T-helper 1 cell treated with Interleukin-12 subunit alpha and Interleukin-12 subunit beta and Interleukin-4 antibody, amounts not matched to agents 30 μg/mL and 1 μg/mL, for 36 hours (primary cell): ENCODE results near the gene TPD52L1.
A peak's percentile ranks its signal among the peaks of the same experiment; 100 is the strongest.

Source experiments
- H3K27ac Mint-ChIP-seq: one replicate; pipeline ENCODE4 v1.8.0; 2021; ENCODE audit warnings: mild to moderate bottlenecking, mixed read lengths
- H3K27me3 Mint-ChIP-seq: one replicate; pipeline ENCODE4 v1.8.0; 2021; ENCODE audit warnings: low read depth, mixed read lengths
- H3K36me3 Mint-ChIP-seq: one replicate; pipeline ENCODE4 v1.8.0; 2021; ENCODE audit warnings: low read depth, mixed read lengths
- H3K4me1 Mint-ChIP-seq: one replicate; pipeline ENCODE4 v1.8.0; 2021; ENCODE audit warnings: low read depth, mixed read lengths
- H3K4me3 Mint-ChIP-seq: one replicate; pipeline ENCODE4 v1.8.0; 2021; ENCODE audit warnings: mild to moderate bottlenecking, moderate library complexity, mixed read lengths
- H3K9me3 Mint-ChIP-seq: one replicate; pipeline ENCODE4 v1.8.0; 2021; ENCODE audit warnings: mixed read lengths

The TPD52L1 gene

GRCh38 chr6:125237764-125238163, 84.2 kb downstream of the TPD52L1 start:
- no peaks in the 10 kb centered on the region for H3K36me3 Mint-ChIP-seq
- H3K27ac Mint-ChIP-seq, result no peak overlapping the region
- H3K27me3 Mint-ChIP-seq, result peaks cover 3% of the 10 kb centered on the region
- no peak overlapping the region for H3K4me3 Mint-ChIP-seq
- H3K4me1 Mint-ChIP-seq, result no peaks in the 10 kb centered on the region
- peaks cover 23% of the 10 kb centered on the region for H3K9me3 Mint-ChIP-seq

- Mint-ChIP-seq H3K4me3 (no peak overlapping the region), H3K9me3 (peaks cover 28% of the 10 kb centered on the region), H3K36me3 (no peaks in the 10 kb centered on the region), H3K4me1 (no peaks in the 10 kb centered on the region), H3K27me3 (peaks cover 7% of the 10 kb centered on the region), H3K27ac (no peak overlapping the region)
Measured at GRCh38 chr6:125245109-125245508, 91.5 kb downstream of the TPD52L1 start.

DNA sequence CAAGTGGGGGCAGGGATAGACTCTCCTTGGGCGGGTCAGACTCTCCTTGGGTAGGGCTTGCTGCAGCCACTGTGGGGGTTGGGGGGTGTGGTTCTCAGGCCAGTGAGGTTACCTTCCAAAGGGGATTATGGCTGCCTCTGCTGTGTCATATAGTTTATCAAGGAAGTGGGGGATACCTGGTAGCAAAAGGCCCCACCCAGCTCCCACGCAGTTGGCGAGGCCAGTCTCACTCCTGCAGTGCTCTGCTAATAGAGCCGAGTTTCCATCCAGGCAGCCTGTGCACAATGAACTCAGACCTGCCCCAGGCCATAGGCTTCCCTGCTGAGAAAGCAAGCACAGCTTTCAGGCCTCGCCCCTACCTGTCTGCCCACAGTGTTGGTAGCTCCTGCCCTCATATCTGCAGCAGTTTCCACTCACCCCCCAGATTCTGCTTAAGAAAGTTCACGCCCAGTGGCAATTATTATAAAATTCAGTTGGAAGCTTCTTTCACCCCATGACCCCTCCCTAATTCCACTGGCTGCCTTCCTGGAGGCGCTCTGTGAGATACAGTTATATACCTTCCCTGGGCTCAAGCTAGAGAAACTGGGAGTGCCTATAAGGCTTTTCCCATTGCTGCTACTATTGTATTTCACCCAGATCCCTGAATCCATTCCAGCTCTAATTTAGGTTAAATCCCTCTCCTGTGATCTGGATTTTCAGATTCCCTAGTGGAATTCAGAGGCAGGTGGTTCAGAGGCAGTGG, 92.1 kb downstream of the TPD52L1 start:
- Mint-ChIP-seq H3K9me3 (peaks cover 22% of the 10 kb centered on the region), H3K27ac (no peak overlapping the region), H3K4me3 (no peak overlapping the region), H3K36me3 (no peaks in the 10 kb centered on the region), H3K27me3 (peaks cover 7% of the 10 kb centered on the region), H3K4me1 (no peaks in the 10 kb centered on the region)

DNA sequence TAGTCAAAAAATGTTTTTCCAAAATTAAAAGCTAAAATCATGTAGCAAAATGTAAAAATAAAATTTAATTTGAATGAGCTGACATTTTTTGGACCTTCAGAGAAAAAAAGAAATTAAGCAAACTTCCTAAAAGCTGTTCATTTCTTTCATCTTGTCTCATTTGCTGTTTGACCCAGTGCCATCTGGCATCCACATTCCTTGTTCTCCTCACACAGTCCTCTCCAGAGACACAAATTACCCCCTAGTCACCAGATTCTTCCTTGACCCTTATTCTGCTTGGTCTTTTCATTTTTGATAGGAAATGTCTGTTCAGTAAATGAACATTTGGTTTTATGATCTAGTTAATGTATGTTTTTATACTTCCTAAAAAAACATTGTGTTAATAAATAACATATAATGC, 93.0 kb downstream of the TPD52L1 start:
- H3K4me3 Mint-ChIP-seq, result no peak overlapping the region

DNA sequence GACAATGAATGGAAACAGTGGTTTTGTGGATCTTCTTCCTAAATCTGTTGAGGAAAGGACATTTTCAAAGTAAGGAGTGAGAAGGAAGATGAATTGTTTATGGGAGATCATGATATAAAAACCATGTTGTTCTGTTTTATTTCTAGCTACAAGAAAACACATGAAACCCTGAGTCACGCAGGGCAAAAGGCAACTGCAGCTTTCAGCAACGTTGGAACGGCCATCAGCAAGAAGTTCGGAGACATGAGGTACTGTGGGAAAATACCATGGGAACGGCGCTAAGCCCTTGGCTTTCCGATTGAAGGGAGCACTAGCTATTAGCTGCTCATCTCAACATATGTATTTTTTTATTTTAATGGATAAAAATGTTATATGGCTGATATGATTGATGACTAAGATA, 94.6 kb downstream of the TPD52L1 start:
- Mint-ChIP-seq H3K9me3 (peaks cover 7% of the 10 kb centered on the region), H3K36me3 (no peaks in the 10 kb centered on the region), H3K27me3 (peaks cover 4% of the 10 kb centered on the region), H3K27ac (no peak overlapping the region), H3K4me3 (no peak overlapping the region), H3K4me1 (no peaks in the 10 kb centered on the region)

More for the DNA sequence above, 93.0 kb downstream of the TPD52L1 start:
- no peaks in the 10 kb centered on the region for H3K4me1 Mint-ChIP-seq
- no peak overlapping the region for H3K27ac Mint-ChIP-seq
- H3K27me3 Mint-ChIP-seq, result peaks cover 7% of the 10 kb centered on the region
- no peaks in the 10 kb centered on the region for H3K36me3 Mint-ChIP-seq
- H3K9me3 Mint-ChIP-seq, result peaks cover 13% of the 10 kb centered on the region

- Mint-ChIP-seq H3K27me3 (peaks cover 4% of the 10 kb centered on the region), H3K27ac (no peak overlapping the region), H3K4me3 (no peak overlapping the region), H3K36me3 (no peaks in the 10 kb centered on the region), H3K4me1 (no peaks in the 10 kb centered on the region), H3K9me3 (no peaks in the 10 kb centered on the region)
Measured at GRCh38 chr6:125250511-125250910, 96.9 kb downstream of the TPD52L1 start.

DNA sequence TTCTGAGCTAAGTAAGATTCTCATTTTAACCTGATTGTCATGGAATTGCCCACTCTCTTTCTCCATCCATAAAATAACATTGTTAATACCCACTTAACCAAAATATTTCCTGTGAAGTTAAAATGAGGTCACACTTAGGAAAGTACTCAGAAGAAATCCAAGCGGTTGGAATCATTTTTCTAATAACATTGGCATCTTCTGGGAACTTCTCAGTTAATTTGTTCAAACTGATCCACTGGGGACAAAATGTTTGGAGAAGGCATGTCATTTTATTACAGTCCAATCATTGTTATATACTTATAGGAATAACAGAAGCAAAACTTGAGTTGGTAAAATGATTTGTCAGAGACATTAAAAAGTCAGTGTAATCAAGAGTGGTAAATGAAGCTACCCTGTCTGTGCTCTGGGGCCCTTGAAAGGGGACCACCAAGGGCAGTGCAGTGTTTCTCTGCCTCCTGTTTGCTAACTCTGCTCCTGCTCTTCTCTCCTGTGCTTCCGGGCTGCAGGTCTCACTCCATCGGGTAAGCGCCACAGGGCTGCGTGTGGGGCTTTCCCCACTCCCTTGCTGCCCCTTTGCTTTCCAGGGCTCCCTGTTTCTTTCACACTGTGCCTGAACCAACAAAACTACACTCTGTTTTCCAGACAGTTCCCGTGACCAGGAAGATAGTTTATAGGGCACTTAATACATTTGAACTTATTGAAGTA, 98.1 kb downstream of the TPD52L1 start:
- Mint-ChIP-seq H3K4me3 (peak overlapping the region; percentile 38), H3K36me3 (no peaks in the 10 kb centered on the region), H3K27ac (peak overlapping the region; percentile 38), H3K9me3 (no peaks in the 10 kb centered on the region), H3K4me1 (no peaks in the 10 kb centered on the region), H3K27me3 (peaks cover 4% of the 10 kb centered on the region)

DNA sequence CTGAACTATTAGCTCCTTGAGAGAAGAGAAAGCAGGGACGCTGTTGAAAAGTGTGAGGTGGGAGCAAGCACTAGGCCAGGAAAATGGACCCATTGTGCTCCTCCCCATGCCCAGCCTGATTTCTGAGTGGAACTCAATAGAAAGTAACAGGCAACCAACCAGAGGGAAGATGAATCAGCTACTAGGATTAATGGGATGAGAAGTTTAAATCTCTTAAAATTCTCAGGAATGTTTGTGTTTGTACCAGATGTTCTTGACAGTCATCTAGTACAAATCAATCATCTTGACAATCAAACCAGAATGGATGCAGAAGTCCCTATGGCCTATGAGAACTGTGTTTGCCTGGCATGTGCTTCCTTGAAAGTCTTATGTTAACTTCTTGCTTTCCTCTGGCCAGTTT, 99.3 kb downstream of the TPD52L1 start:
- Mint-ChIP-seq H3K27me3 (no peaks in the 10 kb centered on the region), H3K4me1 (no peaks in the 10 kb centered on the region), H3K9me3 (no peaks in the 10 kb centered on the region), H3K27ac (no peak overlapping the region), H3K36me3 (no peaks in the 10 kb centered on the region), H3K4me3 (no peak overlapping the region)

- Mint-ChIP-seq H3K36me3 (no peaks in the 10 kb centered on the region), H3K9me3 (no peaks in the 10 kb centered on the region), H3K4me3 (no peak overlapping the region), H3K27me3 (no peaks in the 10 kb centered on the region), H3K27ac (no peak overlapping the region), H3K4me1 (no peaks in the 10 kb centered on the region)
Measured at GRCh38 chr6:125253881-125254280, 100.3 kb downstream of the TPD52L1 start.

GRCh38 chr6:125254321-125254720, 100.7 kb downstream of the TPD52L1 start:
- H3K36me3 Mint-ChIP-seq, result no peaks in the 10 kb centered on the region
- H3K4me1 Mint-ChIP-seq, result no peaks in the 10 kb centered on the region
- no peak overlapping the region for H3K4me3 Mint-ChIP-seq
- no peak overlapping the region for H3K27ac Mint-ChIP-seq
- no peaks in the 10 kb centered on the region for H3K9me3 Mint-ChIP-seq
- H3K27me3 Mint-ChIP-seq, result no peaks in the 10 kb centered on the region

GRCh38 chr6:125255201-125255600, 101.6 kb downstream of the TPD52L1 start:
- no peaks in the 10 kb centered on the region for H3K9me3 Mint-ChIP-seq
- H3K4me3 Mint-ChIP-seq, result no peak overlapping the region
- H3K36me3 Mint-ChIP-seq, result no peaks in the 10 kb centered on the region
- H3K27ac Mint-ChIP-seq, result no peak overlapping the region
- H3K4me1 Mint-ChIP-seq, result no peaks in the 10 kb centered on the region
- no peaks in the 10 kb centered on the region for H3K27me3 Mint-ChIP-seq

DNA sequence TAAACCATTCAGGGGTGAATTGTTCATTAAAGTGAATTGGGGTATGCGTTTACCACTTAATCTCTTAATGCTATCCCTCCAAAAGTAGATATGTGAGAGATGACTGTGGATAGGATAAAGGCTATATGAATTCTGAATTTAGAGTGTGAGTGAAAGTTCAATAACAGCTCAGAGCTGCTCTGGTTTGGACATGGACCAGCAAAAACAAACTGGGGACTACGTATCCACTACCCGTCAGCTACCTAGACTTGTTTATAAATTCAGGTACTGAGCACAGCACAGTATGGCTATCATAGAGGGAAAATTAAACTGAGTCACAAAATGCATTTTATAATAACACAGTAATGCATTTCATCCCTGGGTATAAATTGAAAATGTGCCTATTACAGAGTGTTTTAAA, 103.8 kb downstream of the TPD52L1 start:
- Mint-ChIP-seq H3K27ac (no peak overlapping the region), H3K4me1 (no peaks in the 10 kb centered on the region), H3K9me3 (no peaks in the 10 kb centered on the region), H3K36me3 (no peaks in the 10 kb centered on the region), H3K27me3 (no peaks in the 10 kb centered on the region), H3K4me3 (no peak overlapping the region)

GRCh38 chr6:125258651-125259353, 105.2 kb downstream of the TPD52L1 start:
- Mint-ChIP-seq H3K9me3 (no peaks in the 10 kb centered on the region), H3K4me1 (no peaks in the 10 kb centered on the region), H3K4me3 (no peak overlapping the region), H3K27me3 (no peaks in the 10 kb centered on the region), H3K36me3 (no peaks in the 10 kb centered on the region), H3K27ac (no peak overlapping the region)

DNA sequence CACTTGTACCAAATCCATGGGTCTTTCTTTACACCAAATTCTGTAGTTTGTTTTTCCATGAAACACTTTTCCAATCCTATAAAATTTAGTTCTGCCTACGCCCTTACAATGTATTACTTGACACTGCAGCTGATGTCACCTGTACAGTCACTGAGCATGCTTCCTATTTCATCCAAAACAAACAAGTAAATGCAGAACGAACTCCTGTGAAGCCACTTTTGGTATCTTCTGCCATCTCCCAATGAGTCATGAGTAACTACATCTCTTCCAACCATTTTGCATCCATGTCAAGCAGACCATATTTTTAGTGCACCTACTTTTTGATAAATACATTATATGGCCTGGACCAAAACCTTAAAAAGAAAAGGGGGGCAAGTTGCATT, 105.8 kb downstream of the TPD52L1 start:
- H3K4me3 Mint-ChIP-seq, result no peak overlapping the region
- no peak overlapping the region for H3K27ac Mint-ChIP-seq
- no peaks in the 10 kb centered on the region for H3K9me3 Mint-ChIP-seq
- H3K4me1 Mint-ChIP-seq, result no peaks in the 10 kb centered on the region
- H3K27me3 Mint-ChIP-seq, result no peaks in the 10 kb centered on the region
- no peaks in the 10 kb centered on the region for H3K36me3 Mint-ChIP-seq
